ENCODE results near the gene MRPL37.

GRCh38 chr1:54221867-54222484, 22.0 kb downstream of the MRPL37 start:
- TF ChIP-seq CTCF (IDR thresholded peaks at IDR 0.05; ENCODE audit: borderline replicate concordance, extremely low read depth, low read length, poor library complexity, severe bottlenecking), result no peak
- no peak for TF ChIP-seq EZH2 (IDR thresholded peaks at IDR 0.05; ENCODE audit: borderline replicate concordance, low read depth, low read length, severe bottlenecking)
